Breast epithelium (tissue), 3 donors: ENCODE data around the gene TMEM164.

ENCODE experiments used
- CTCF ChIP-seq, 3 donors: fragments of 450-650 bp; IDR thresholded peaks; one replicate each; pipeline ENCODE4 v1.5.1; 2016 to 2017; ENCODE audit warnings: antibody characterized with exemption in 3 of 3, mild to moderate bottlenecking in 3 of 3, moderate library complexity in 3 of 3
- POLR2A ChIP-seq: fragments of 450-650 bp; IDR thresholded peaks from one replicate; pipeline ENCODE4 v1.6.1; 2016; ENCODE audit warnings: antibody characterized with exemption, mild to moderate bottlenecking, moderate library complexity

GRCh38 chrX:110002300-110003166, at the start of gene TMEM164:
- TF ChIP-seq POLR2A (no peak), CTCF (IDR thresholded peaks at IDR 0.05) (peak in 1 of 3 donors; percentile 13)
